ENCODE results near the gene CST4. TPM values are rescaled to one million over a fixed set of nuclear protein-coding genes. Genes with fewer than 3 reads are reported as not detected.
"Not testable (repeated sequence)": the region's sequence is repeated elsewhere in the genome, so short reads cannot be mapped to it uniquely, and the experiment has no call there.

CST4 gene
- not detected in 2 replicates for total RNA-seq (2014; rRNA removed; shearing (Covaris generic))

- DNase-seq (ENCODE audit: low spot score) = not testable (repeated sequence)
Measured at GRCh38 chr20:23688684-23689398, at the start of gene CST4. Gene CST4, minus strand, starts transcription at chr20:23689038. Its CDS starts 69 bp downstream, at chr20:23688969.

GRCh38 chr20:23735391-23735790 is 46.6 kb upstream of the CST4 start:
- not testable (repeated sequence) for DNase-seq (ENCODE audit: low spot score)

GRCh38 chr20:23734949-23735348 is 46.1 kb upstream of the CST4 start:
- DNase-seq (ENCODE audit: low spot score) = not testable (repeated sequence)

- not testable (repeated sequence) for DNase-seq (ENCODE audit: low spot score)
Measured at GRCh38 chr20:23734440-23734839, 45.6 kb upstream of the CST4 start.

GRCh38 chr20:23727016-23727415 is 38.2 kb upstream of the CST4 start:
- no peak for DNase-seq (ENCODE audit: low spot score)

- no peak for DNase-seq (ENCODE audit: low spot score)
Measured at GRCh38 chr20:23725102-23725501, 36.3 kb upstream of the CST4 start.

GRCh38 chr20:23723659-23724307 is 34.9 kb upstream of the CST4 start:
- DNase-seq (ENCODE audit: low spot score) = peak; percentile 53

- not testable (repeated sequence) for DNase-seq (ENCODE audit: low spot score)
Measured at GRCh38 chr20:23722851-23723250, 34.0 kb upstream of the CST4 start.

GRCh38 chr20:23721962-23722361 is 33.1 kb upstream of the CST4 start:
- no peak for DNase-seq (ENCODE audit: low spot score)

GRCh38 chr20:23719351-23719750 is 30.5 kb upstream of the CST4 start:
- DNase-seq (ENCODE audit: low spot score) = not testable (repeated sequence)

- DNase-seq (ENCODE audit: low spot score) = not testable (repeated sequence)
Measured at GRCh38 chr20:23711778-23712177, 22.9 kb upstream of the CST4 start.

GRCh38 chr20:23710771-23711170 is 21.9 kb upstream of the CST4 start:
- no peak for DNase-seq (ENCODE audit: low spot score)

- DNase-seq (ENCODE audit: low spot score) = no peak
Measured at GRCh38 chr20:23705895-23706294, 17.1 kb upstream of the CST4 start.

- DNase-seq (ENCODE audit: low spot score) = peak; percentile 47
Measured at GRCh38 chr20:23702021-23702420, 13.2 kb upstream of the CST4 start.

GRCh38 chr20:23700931-23701330 is 12.1 kb upstream of the CST4 start:
- no peak for DNase-seq (ENCODE audit: low spot score)

GRCh38 chr20:23697947-23698346 is 9.1 kb upstream of the CST4 start:
- DNase-seq (ENCODE audit: low spot score) = no peak

- DNase-seq (ENCODE audit: low spot score) = not testable (repeated sequence)
Measured at GRCh38 chr20:23695068-23695395, 6.2 kb upstream of the CST4 start.

- DNase-seq (ENCODE audit: low spot score) = not testable (repeated sequence)
Measured at GRCh38 chr20:23694178-23695067, 5.6 kb upstream of the CST4 start.

GRCh38 chr20:23692725-23693619 is 4.1 kb upstream of the CST4 start:
- peak; percentile 82 for DNase-seq (ENCODE audit: low spot score)

GRCh38 chr20:23691675-23692074 is 2.8 kb upstream of the CST4 start:
- DNase-seq (ENCODE audit: low spot score) = peak; percentile 19

GRCh38 chr20:23690581-23690980 is 1.7 kb upstream of the CST4 start:
- DNase-seq (ENCODE audit: low spot score) = no peak

GRCh38 chr20:23689399-23689690 is 507 bp upstream of the CST4 start:
- DNase-seq (ENCODE audit: low spot score) = no peak

All from A172 (cell line).